Urinary bladder (tissue), 4 donors: Measurements from ENCODE around the gene DOCK8. TPM values are rescaled to one million over a fixed set of nuclear protein-coding genes. Genes with fewer than 3 reads are reported as not detected.

Source experiments
- DNase-seq: peaks from one replicate; pipeline ENCODE4 v3.0.0-alpha.2; 2015; ENCODE audit errors: extremely low spot score
- H3K27ac ChIP-seq: one replicate; pipeline ENCODE4 v1.5.1; 2013; ENCODE audit warnings: low read depth, mild to moderate bottlenecking, moderate library complexity
- H3K36me3 ChIP-seq: one replicate; pipeline ENCODE4 v1.6.1; 2013; ENCODE audit warnings: mild to moderate bottlenecking, moderate library complexity; ENCODE audit not compliant: insufficient read depth
- H3K4me1 ChIP-seq: one replicate; pipeline ENCODE4 v1.6.1; 2013; ENCODE audit warnings: mild to moderate bottlenecking, moderate library complexity; ENCODE audit not compliant: insufficient read depth
- H3K4me3 ChIP-seq: one replicate; pipeline ENCODE4 v1.5.1; 2013; ENCODE audit warnings: low read depth, low read length
- WGBS: extraction: QIAGEN DNeasy Blood & Tissue Kit; methylation state at CpG from one replicate; pipeline ENCODE4 v1.1.7; 2013; 5-methylcytosine and 5-hydroxymethylcytosine counted together
- polyA plus RNA-seq: library from polyadenylated mRNA; stranded (reverse); fragments of 200-250 nt; gene quantifications from one replicate; pipeline ENCODE4 v1.2.3, GENCODE V29; 2013
- total RNA-seq: library from RNA; depleted of rRNA; stranded (reverse); fragments of >200 nt; gene quantifications from one replicate; pipeline ENCODE4 v1.2.3, GENCODE V29; 2014
- donor health status: healthy with polysubstance abuse.
- donor health status: healthy.

Gene DOCK8
- total and polyA plus RNA-seq, 2 donors = 5.2 to 12.5 TPM

DNA sequence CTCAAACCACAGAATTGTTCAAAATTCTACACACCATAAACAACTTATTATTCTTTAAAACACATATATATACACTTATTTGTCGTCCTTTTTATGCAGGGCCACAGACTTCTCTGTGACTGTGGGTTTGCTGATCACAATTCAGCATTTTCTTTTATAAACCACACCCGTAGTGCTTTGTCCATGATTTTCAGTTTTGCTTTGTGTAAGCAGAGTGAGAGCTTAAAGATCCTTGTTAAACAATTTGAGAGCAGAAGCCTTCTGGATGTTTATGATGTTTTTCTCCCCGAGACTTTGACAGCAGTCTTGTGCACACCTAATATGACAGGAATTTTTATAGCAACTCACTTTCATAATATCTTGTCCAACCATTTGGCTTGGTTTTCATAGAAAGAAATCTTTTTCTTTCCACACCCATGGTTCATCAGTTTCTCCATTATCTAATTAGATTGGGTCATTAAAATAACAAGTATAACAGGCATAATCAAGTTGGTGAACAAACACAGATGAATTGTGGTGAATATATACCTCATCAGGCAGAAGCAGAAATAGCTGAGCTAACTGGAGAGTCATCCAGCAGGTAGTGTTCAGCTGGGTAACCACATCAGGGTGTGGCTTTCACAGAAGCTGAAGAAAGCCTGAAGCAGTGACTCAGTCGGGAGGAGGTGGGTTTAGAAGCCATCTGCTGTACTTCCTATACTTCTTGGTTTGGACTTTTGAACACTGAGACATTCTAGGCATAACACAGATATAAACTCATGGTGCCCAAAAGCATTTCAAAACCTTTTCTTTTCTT is 232.8 kb downstream of the DOCK8 start:
- Histone ChIP-seq H3K36me3 (no peaks in the 10 kb centered on the region), H3K4me3 (no peak overlapping the region), H3K27ac (no peak overlapping the region), H3K4me1 (no peaks in the 10 kb centered on the region)
- WGBS = 49% methylated on average over 4 of the region's 4 CpGs
- DNase-seq = no peak

DNA sequence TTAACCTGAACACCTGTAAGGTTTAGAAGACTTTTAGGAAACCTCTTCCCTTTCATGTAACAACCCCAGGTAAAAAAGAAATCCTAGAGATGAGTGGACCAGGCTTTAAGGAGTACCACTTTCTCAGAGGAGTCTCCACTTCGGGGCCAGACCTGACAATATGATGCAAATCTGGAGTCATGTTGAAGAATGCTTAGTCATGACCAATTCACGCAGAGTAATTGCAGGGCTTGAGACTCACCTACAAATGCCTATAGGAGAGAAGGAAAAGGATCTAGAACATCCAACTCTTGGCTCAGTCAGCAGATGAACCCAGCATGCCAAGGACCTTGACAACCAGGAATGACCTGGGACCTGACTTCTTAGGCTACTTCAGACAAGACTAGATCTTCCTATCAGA is 235.4 kb downstream of the DOCK8 start:
- Histone ChIP-seq H3K4me3 (no peak overlapping the region), H3K27ac (no peak overlapping the region), H3K36me3 (no peaks in the 10 kb centered on the region), H3K4me1 (no peaks in the 10 kb centered on the region)
- no peak for DNase-seq
- WGBS = 73% methylated on average over 2 of the region's 2 CpGs

DNA sequence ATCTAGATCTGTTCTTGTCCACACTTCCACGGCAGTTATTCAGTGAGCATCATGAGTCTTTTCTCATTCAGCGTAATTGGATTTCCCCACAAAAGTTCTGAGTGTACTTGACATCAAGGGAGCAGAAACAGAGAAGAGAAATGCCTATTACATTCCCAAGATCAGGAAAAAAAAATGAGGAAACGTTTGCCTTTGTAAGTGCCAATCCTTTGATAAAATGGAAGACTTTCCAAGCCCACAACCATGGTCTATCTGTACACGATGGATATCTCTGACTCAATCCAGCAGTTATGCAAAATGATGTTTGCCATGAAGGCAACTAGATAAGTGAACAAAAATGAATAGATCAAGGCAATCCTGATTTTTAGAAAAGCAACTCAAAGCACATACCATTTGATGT is 235.9 kb downstream of the DOCK8 start:
- DNase-seq = no peak
- Histone ChIP-seq H3K36me3 (no peaks in the 10 kb centered on the region), H3K27ac (no peak overlapping the region), H3K4me3 (no peak overlapping the region), H3K4me1 (no peaks in the 10 kb centered on the region)
- 80% methylated on average over 4 of the region's 4 CpGs for WGBS

DNA sequence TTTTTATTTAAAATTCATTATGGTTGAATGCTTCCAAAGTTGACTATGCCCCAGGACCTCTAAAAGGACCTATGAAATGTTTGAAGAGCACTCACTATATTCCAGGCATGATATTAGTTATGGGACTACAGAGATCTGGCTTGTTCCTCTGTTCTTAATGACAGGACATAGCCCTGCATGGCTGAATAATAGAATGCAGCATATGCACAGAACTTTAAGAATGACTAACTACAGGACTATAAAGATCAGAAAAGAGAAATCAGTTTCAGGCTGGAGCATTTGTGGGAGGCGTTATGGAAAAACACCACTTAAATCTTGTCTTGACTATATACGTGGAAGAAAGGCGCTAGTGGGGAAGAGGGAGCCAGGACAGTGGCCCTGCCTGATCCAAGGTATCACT is 239.2 kb downstream of the DOCK8 start:
- Histone ChIP-seq H3K4me1 (no peaks in the 10 kb centered on the region), H3K36me3 (no peaks in the 10 kb centered on the region), H3K4me3 (no peak overlapping the region), H3K27ac (no peak overlapping the region)
- 94% methylated on average over 3 of the region's 3 CpGs for WGBS
- DNase-seq = no peak

DNA sequence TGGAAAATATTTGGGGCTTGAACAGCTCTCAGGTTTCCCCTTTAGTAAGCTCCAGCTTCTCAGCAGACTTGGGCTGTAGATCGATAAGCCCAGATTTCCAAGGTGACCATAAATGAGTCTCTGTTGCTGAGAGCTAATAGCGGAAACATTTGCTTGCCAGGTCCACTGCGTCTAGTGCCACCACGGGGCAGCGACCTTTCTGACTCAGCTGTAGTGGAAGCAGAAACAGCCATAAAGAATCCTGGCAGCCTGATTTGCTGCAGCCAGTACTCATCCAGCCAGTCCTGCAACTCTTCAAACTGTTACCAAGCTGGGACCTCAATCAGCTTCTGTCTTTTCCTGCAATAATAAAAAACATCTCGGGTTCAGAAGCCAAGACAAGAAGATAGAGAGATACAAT is 241.7 kb downstream of the DOCK8 start:
- H3K4me1 ChIP-seq = no peaks in the 10 kb centered on the region
- 52% methylated on average over 6 of the region's 6 CpGs for WGBS
- no peak overlapping the region for H3K27ac ChIP-seq
- H3K36me3 ChIP-seq = no peaks in the 10 kb centered on the region
- no peak for DNase-seq
- H3K4me3 ChIP-seq = no peak overlapping the region

DNA sequence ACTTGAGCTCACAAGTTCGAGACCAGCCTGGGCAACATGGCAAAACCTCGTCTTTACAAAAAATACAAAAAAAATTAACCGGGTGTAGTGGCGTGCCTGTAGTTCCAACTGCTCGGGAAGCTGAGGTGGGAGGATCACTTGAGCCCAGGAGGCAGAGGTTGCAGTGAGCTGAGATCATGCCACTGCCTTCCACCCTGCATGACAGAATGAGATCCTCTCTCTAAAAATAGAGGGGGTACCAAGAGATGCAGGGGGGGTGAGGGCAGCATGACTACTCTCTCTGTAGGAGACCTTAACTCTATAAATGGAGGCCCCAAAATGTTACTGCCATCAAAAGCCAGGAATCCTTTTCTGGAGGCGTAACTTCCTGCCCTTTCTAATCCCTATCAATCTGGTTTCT is 243.9 kb downstream of the DOCK8 start:
- H3K27ac ChIP-seq = no peak overlapping the region
- H3K36me3 ChIP-seq = no peaks in the 10 kb centered on the region
- 86% methylated on average over 6 of the region's 6 CpGs for WGBS

DNA sequence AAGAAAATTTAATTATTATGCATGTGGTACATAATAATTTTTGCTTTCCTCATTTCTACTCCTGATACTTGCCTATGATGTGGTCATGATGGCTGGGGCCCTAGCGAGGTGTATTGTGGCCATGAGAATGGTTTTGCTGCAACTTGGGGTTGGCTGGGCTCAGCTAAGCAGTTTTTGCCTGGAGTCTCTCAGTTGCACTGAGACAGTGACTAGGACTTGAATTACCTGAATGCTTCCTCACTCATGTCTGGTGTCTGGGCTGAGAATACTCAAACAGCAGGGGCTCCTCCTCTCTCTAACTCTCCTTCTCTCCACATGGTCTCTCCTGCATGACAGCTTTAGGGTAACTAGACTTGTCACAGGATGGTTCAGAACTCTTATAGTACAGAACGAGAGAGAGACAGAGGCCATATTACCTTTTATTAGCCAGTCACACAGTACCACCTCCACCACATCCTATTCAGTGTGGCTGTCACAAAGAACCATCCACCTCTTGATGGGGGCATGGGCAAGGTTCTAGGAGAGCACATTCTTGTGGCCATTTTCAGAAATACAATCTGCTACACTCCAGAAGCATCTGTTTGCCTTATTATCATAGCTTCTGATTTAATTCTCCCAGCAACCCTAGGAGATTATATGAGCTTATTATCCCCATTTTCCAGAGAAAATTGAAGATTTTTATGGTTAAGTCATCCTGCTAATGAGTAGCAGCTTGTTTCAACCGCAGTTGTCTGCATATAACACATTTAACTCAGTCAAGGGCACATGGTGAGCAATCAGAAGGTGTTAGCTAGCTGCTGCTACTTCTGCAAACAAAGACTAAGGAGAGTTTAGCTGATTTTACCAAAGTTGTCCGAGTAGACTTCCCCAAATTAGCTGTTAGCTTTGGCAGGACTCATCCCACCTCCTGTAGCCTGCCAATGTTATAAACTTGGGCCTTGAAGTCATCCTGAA is 245.1 kb downstream of the DOCK8 start:
- Histone ChIP-seq H3K36me3 (no peaks in the 10 kb centered on the region), H3K4me1 (no peaks in the 10 kb centered on the region), H3K4me3 (no peak overlapping the region), H3K27ac (no peak overlapping the region)
- no peak for DNase-seq
- 77% methylated on average over 4 of the region's 4 CpGs for WGBS

More for the DNA sequence above, 243.9 kb downstream of the DOCK8 start:
- DNase-seq = no peak
- no peaks in the 10 kb centered on the region for H3K4me1 ChIP-seq
- H3K4me3 ChIP-seq = no peak overlapping the region

DNA sequence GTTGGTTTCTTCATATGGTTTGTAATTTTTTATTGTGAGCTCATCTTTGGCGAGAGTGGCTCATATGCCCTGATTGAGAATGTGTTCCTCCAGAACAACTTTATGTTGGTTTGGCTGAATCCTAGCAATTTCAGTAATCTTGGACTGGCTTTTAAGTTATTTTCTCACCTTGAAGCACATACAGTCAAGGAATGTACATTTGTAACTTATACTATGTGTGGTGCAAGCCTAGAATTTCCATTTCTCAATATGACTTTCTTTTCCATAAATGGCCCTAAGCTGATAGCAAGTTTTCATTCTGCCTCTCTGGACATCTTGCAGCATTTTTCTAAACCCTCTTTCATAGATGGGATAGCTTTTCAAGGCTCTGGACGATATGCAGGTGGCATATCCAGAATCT is 247.5 kb downstream of the DOCK8 start:
- H3K27ac ChIP-seq = no peak overlapping the region
- WGBS = 91% methylated on average over 2 of the region's 2 CpGs
- H3K4me1 ChIP-seq = no peaks in the 10 kb centered on the region
- DNase-seq = no peak
- no peak overlapping the region for H3K4me3 ChIP-seq
- H3K36me3 ChIP-seq = no peaks in the 10 kb centered on the region

DNA sequence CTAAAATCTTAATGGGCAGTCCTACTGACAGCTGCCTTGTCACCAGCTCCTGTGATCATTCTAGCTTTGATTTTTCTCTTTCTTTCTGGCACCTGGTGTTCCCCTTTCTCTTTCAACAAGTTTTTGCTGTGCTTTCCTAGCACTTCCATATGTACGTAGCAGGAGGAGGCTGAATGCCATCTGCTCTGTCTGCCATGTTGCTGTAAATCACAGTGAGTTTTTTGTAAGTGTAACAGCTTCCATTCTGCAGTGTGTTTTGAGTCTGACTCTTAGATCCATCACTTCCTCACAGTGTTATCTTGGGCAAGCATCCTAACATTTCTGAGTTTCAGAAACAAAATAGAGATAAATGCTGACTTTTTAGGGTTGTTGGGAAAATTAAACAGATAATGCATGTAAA is 247.9 kb downstream of the DOCK8 start:
- Histone ChIP-seq H3K36me3 (no peaks in the 10 kb centered on the region), H3K27ac (no peak overlapping the region), H3K4me1 (no peaks in the 10 kb centered on the region), H3K4me3 (no peak overlapping the region)
- WGBS = 81% methylated on average over 1 of the region's 1 CpG
- DNase-seq = no peak

DNA sequence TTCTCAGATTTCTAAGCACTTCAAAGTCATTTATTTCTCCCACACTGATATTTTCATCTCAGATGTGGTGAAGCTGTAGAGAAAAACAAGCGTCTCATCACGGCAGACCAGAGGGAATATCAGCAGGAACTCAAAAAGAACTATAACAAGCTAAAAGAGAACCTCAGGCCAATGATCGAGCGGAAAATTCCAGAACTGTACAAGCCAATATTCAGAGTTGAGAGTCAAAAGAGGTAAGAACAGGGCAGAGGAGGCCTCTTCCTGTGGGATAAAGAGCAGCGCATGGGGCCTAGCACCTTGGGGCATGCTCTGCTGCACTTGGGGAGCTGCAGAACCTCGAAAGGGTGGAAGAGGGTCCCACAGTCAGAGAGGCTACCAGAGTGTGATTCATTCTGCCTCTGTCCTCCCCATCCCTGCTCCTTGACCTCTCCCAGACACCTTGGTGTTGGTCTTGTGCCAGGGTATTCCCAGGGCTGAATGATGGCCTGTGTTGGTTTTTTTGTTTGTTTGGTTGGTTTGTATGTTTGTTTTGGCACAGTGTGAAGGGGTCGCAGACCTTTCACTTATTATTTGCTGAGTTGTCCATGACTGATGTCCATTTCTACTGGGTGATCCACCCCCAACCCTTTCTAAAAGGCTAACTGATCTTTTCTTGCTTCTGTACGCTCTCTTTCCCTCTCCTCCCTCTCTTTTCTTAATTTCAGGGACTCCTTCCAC is 248.9 kb downstream of the DOCK8 start:
- DNase-seq = no peak
- Histone ChIP-seq H3K27ac (no peak overlapping the region), H3K36me3 (no peaks in the 10 kb centered on the region), H3K4me3 (no peak overlapping the region), H3K4me1 (no peaks in the 10 kb centered on the region)
- 95% methylated on average over 8 of the region's 8 CpGs for WGBS

DNA sequence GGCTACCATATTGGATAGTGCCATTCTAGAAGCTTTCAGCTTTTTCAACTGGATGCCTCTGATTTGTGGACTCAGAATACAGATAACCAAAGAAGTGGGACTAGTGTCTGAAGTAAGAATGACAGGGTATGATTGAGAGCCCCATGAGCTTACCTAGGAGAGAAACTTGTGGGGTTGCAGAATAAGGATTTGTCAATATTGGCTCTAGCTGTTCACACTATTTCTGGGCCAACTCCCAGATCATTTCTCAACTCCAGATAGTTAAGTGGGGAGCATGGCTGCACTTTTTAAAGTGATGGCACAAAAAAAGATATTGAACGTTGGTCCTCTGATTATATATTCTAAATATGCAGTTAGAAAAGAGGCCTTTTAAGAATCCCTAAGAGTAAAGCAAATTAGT is 252.1 kb downstream of the DOCK8 start:
- Histone ChIP-seq H3K4me1 (no peaks in the 10 kb centered on the region), H3K4me3 (no peak overlapping the region), H3K27ac (no peak overlapping the region), H3K36me3 (no peaks in the 10 kb centered on the region)
- 66% methylated on average over 1 of the region's 1 CpG for WGBS
- DNase-seq = no peak

DNA sequence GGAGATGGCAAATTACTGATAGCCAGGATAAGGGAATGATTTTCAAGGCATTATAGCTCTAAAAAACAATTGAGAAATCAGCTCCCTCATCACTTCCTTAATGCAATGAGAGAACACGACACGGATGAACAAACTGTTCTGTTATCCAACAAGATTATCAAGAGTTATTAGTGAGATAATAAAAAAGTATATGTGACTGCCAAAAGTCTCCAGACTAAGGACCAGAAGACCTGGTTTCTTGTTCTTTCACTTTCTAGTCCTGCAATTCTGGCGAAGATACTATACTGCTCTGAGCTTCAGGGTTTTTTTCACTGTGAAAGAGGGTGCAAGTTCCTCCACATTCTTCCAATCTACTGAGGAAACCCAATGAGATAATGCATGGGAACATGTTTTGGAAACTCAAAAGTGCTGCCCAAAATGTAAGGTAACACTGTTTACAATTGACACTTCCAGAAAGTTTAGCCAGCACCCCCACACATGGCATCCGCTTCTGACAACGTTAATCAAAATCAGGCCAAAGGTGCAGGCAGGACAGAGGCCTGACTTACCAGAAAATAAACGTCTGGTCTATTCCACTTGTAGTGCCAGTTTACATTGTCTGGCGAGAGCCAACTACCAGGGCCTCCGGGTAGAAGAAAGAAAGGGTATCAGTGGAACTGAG is 254.2 kb downstream of the DOCK8 start:
- H3K36me3 ChIP-seq = no peaks in the 10 kb centered on the region
- no peaks in the 10 kb centered on the region for H3K4me1 ChIP-seq
- no peak for DNase-seq
- no peak overlapping the region for H3K27ac ChIP-seq
- 25% methylated on average over 8 of the region's 8 CpGs for WGBS
- peak overlapping the region; percentile 8 for H3K4me3 ChIP-seq
